A549 treated with RU486 at 1 μM for 4 hours (cell line): ENCODE measurements around the gene GPR15LG. TPM values are rescaled to one million over a fixed set of nuclear protein-coding genes. Genes with fewer than 3 reads are reported as not detected.

Experiments used
- total RNA-seq: library from RNA; stranded (reverse); fragments of 200-300 nt; extraction: Qiagen RNA extraction; gene quantifications from 5 replicates; pipeline ENCODE4 v1.2.3, GENCODE V29; 2022; ENCODE audit warnings: low read depth

Gene GPR15LG
- not detected in 5 replicates for total RNA-seq

DNA sequence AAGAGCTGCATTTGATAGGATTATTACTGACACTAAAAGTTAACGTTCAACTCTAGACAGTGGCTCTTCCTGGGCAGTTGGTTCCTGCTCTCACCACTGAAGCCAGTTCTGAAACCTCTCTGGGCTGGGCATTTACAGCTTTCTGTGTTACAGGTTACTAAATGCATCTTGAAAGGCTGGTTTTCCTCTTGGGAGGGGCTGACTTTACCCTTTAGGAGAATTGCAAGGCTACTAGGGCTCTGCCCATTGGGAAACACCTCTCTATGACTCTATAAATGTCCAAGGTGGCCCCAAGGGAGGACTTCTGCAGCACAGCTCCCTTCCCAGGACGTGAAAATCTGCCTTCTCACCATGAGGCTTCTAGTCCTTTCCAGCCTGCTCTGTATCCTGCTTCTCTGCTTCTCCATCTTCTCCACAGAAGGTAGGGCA lies at the start of gene GPR15LG:
GPR15LG (plus strand) TSS at position 301 of the 429 bp plus-strand sequence; CDS start at position 352, 51 bp downstream.

DNA sequence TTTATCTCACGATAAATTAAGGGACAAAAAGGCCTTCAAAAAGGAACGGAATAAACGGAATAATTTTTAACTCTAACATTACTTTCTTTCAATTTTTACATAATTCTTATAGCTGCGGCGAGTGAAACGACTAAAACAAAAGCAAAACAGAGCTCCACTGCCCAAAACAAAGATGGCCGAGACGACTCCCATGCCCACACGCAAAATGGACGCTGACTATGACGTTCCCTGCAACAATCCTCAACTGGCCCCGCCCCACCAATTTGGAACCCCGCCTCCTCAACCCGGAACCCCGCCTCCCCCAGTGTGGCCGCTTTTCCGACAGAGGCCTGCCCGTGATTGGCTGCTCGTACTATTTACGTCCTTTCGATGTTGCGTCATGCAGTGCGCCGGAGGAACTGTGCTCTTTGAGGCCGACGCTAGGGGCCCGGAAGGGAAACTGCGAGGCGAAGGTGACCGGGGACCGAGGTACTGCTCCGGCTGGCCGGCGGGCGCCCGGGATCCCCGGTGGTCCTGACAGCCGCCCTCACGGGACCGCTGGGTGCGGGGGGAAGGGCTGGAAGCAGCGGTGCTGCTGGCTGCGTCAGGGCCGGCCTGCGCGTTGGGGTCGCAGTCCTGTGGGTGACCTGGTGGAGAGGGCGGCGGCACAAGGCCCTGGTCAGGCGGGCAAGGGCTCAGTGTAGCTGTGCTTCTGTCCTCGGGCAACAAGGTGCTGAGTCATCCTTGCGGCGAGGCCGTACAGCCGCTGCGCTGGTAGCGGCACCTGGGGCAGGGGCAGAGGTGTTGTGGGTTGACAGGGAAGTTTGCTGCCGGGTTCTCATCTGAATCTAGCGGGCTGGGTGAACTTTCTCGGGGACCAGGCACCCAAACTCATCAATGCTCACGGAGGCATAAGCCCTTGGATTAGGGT lies 34.2 kb upstream of the GPR15LG start, which contains the start of gene GHITM:
GHITM (plus strand) TSS at position 384 of the 910 bp plus-strand sequence. CDS start 1,992 bp downstream, outside the sequence.

DNA sequence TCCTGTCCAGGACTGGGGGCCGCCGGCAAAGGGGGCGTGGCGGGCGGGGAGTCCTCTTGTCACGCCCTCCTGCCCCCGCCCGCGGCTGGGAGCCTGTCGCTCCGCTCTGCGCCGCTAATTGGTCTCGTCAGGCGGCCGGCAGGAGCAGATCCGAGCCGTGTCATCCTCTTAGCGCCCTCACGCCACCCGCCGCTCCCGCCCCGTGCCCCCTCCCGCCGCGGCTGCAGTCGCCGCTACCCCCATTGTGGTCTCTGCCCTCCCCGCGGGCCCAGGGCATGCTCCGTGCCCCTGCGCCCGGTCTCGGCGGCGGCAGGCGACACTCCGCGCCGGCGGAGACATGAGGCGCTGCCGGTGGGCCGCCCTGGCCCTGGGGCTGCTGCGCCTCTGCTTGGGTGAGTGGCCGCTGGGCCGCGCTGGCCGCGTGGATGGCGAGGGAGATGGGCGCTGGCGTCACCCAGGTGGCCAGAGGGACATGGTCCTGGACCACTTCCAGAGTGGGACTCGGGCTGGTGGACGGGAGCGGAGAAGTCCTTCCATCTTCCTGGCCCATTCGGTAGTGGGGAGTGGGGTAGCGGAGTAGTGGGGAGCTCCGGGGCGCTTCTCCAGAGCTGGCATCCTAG lies 20.9 kb downstream of the GPR15LG start, which contains the start of gene CDHR1:
CDHR1 (plus strand) TSS at position 114 of the 620 bp plus-strand sequence; CDS start at position 338, 224 bp downstream.

DNA sequence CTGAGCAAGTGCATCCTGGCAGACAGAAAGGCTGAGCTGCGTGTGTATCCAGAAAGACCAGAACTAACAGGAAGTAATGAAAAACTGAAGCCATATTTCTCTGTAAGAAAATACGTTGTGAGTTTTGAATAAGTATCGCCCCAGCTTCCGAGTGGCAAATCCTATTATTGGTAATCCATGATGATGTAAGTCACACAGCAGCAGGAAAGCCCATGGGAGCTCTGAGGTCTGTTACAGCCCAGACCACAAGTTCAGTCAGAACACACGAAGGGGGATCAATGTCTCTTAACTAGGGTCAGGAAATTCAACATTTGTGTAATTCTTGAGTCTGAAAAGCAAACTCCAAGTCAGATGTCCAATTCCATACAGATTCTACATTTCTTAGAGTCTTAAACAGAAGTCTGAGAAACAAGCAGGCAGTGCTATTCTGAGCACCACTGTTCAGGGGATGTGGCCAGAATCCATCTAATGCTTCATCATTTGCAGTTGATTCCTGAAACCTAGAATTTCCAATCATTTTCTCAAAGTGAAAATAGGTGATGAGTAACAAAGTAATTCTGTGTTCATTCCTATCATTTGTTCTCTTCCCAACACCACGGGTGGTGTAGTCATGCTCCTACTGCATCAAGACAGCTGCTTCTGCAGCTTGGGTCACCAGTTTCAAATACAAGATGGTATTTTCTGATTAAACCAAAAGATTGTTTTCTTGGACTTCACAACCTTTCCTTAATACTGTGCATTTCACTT lies 52.0 kb downstream of the GPR15LG start, which contains the start of gene LRIT2:
LRIT2 (minus strand) TSS at position 118 of the 747 bp plus-strand sequence; CDS start at position 94, 24 bp downstream.

Other genes with a start within 250 kb of the GPR15LG start
- 158 to 219 TPM (median 203 TPM) in 5 replicates for gene GHITM, start 34.3 kb upstream of the GPR15LG start, total RNA-seq
- gene CDHR1, start 20.7 kb downstream of the GPR15LG start, total RNA-seq = 0.03 to 0.13 TPM (median 0.07 TPM) in 5 replicates
- not detected in 5 replicates for gene LRIT2, start 51.7 kb downstream of the GPR15LG start, total RNA-seq
- gene LRIT1, start 67.7 kb downstream of the GPR15LG start, total RNA-seq = not detected in 5 replicates
- gene RGR, start 71.3 kb downstream of the GPR15LG start, total RNA-seq = not detected in 5 replicates
- gene CCSER2, start 154.8 kb downstream of the GPR15LG start, total RNA-seq = 7.2 to 13.8 TPM (median 10.4 TPM) in 5 replicates